ENCODE results near the gene MAGOH.
"Not testable (repeated sequence)": the region's sequence is repeated elsewhere in the genome, so short reads cannot be mapped to it uniquely, and the experiment has no call there.

MAGOH gene

GRCh38 chr1:53188099-53188498 lies 50.2 kb downstream of the MAGOH start:
- 93 to 96% methylated on average over 4 of the region's 4 CpGs for WGBS, 2 experiments

GRCh38 chr1:53187401-53187800 lies 50.9 kb downstream of the MAGOH start:
- no peak overlapping the region for H3K27ac ChIP-seq (ENCODE audit: insufficient read depth, low read depth, low read length, poor library complexity, severe bottlenecking)
- H3K9me3 ChIP-seq (ENCODE audit: control insufficient read depth, low read length): no peaks in the 10 kb centered on the region
- no peaks in the 10 kb centered on the region for H3K36me3 ChIP-seq (ENCODE audit: control insufficient read depth, insufficient read depth, low read length)
- H3K27me3 ChIP-seq (ENCODE audit: control insufficient read depth, insufficient read depth, low read length, poor library complexity, severe bottlenecking): no peaks in the 10 kb centered on the region
- WGBS, 2 experiments: 79 to 86% methylated on average over 1 of the region's 1 CpG
- no peaks in the 10 kb centered on the region for H3K4me1 ChIP-seq (ENCODE audit: control insufficient read depth, insufficient read depth, low read length)
- no peak overlapping the region for H3K4me3 ChIP-seq (ENCODE audit: insufficient read depth, low read depth, low read length)

More at GRCh38 chr1:53188099-53188498, 50.2 kb downstream of the MAGOH start:
- Histone ChIP-seq H3K4me1 (ENCODE audit: control insufficient read depth, insufficient read depth, low read length) (no peaks in the 10 kb centered on the region), H3K27ac (ENCODE audit: insufficient read depth, low read depth, low read length, poor library complexity, severe bottlenecking) (no peak overlapping the region), H3K36me3 (ENCODE audit: control insufficient read depth, insufficient read depth, low read length) (no peaks in the 10 kb centered on the region), H3K4me3 (ENCODE audit: insufficient read depth, low read depth, low read length) (no peak overlapping the region), H3K9me3 (ENCODE audit: control insufficient read depth, low read length) (no peaks in the 10 kb centered on the region), H3K27me3 (ENCODE audit: control insufficient read depth, insufficient read depth, low read length, poor library complexity, severe bottlenecking) (no peaks in the 10 kb centered on the region)

DNA sequence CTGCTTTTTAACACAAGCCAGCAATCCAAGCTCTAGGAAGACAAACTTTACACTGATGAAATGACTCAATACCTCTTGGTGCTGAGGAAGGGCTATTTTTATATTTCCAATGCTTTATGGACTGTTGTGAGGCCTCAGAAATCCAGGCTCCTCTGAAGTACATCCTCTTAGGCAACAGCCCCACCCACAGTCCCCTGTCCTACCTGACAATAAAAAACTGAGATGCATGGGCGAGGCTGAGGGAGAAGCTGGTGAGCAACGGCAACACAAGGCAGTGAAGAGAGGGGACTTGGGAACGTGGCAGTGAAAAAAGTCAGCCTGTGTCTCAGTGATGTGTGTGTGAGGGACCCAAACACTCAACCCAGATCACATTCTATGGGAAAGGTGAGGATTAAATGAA lies 51.8 kb downstream of the MAGOH start:
- 85 to 86% methylated on average over 3 of the region's 3 CpGs for WGBS, 2 experiments
- Histone ChIP-seq H3K27ac (ENCODE audit: insufficient read depth, low read depth, low read length, poor library complexity, severe bottlenecking) (no peak overlapping the region), H3K9me3 (ENCODE audit: control insufficient read depth, low read length) (no peaks in the 10 kb centered on the region), H3K4me3 (ENCODE audit: insufficient read depth, low read depth, low read length) (no peak overlapping the region), H3K27me3 (ENCODE audit: control insufficient read depth, insufficient read depth, low read length, poor library complexity, severe bottlenecking) (no peaks in the 10 kb centered on the region), H3K36me3 (ENCODE audit: control insufficient read depth, insufficient read depth, low read length) (no peaks in the 10 kb centered on the region), H3K4me1 (ENCODE audit: control insufficient read depth, insufficient read depth, low read length) (no peaks in the 10 kb centered on the region)

GRCh38 chr1:53185955-53186297 lies 52.4 kb downstream of the MAGOH start:
- not testable (repeated sequence) for H3K27ac ChIP-seq (ENCODE audit: insufficient read depth, low read depth, low read length, poor library complexity, severe bottlenecking); H3K9me3 ChIP-seq (ENCODE audit: control insufficient read depth, low read length); H3K36me3 ChIP-seq (ENCODE audit: control insufficient read depth, insufficient read depth, low read length); H3K27me3 ChIP-seq (ENCODE audit: control insufficient read depth, insufficient read depth, low read length, poor library complexity, severe bottlenecking); H3K4me3 ChIP-seq (ENCODE audit: insufficient read depth, low read depth, low read length); H3K4me1 ChIP-seq (ENCODE audit: control insufficient read depth, insufficient read depth, low read length)
- WGBS, 2 experiments: 83 to 88% methylated on average over 2 of the region's 2 CpGs

- Histone ChIP-seq H3K4me1 (ENCODE audit: control insufficient read depth, insufficient read depth, low read length) (no peaks in the 10 kb centered on the region), H3K27me3 (ENCODE audit: control insufficient read depth, insufficient read depth, low read length, poor library complexity, severe bottlenecking) (no peaks in the 10 kb centered on the region), H3K36me3 (ENCODE audit: control insufficient read depth, insufficient read depth, low read length) (no peaks in the 10 kb centered on the region), H3K9me3 (ENCODE audit: control insufficient read depth, low read length) (no peaks in the 10 kb centered on the region), H3K4me3 (ENCODE audit: insufficient read depth, low read depth, low read length) (no peak overlapping the region), H3K27ac (ENCODE audit: insufficient read depth, low read depth, low read length, poor library complexity, severe bottlenecking) (no peak overlapping the region)
- WGBS, 2 experiments: 86 to 88% methylated on average over 6 of the region's 6 CpGs
Observed at GRCh38 chr1:53183095-53183990, 55.0 kb downstream of the MAGOH start.

GRCh38 chr1:53182716-53183094 lies 55.6 kb downstream of the MAGOH start:
- Histone ChIP-seq H3K9me3 (ENCODE audit: control insufficient read depth, low read length) (no peaks in the 10 kb centered on the region), H3K27me3 (ENCODE audit: control insufficient read depth, insufficient read depth, low read length, poor library complexity, severe bottlenecking) (no peaks in the 10 kb centered on the region), H3K27ac (ENCODE audit: insufficient read depth, low read depth, low read length, poor library complexity, severe bottlenecking) (no peak overlapping the region), H3K4me3 (ENCODE audit: insufficient read depth, low read depth, low read length) (no peak overlapping the region), H3K4me1 (ENCODE audit: control insufficient read depth, insufficient read depth, low read length) (no peaks in the 10 kb centered on the region), H3K36me3 (ENCODE audit: control insufficient read depth, insufficient read depth, low read length) (no peaks in the 10 kb centered on the region)
- 90% methylated on average over 3 of the region's 3 CpGs for WGBS, 2 experiments

DNA sequence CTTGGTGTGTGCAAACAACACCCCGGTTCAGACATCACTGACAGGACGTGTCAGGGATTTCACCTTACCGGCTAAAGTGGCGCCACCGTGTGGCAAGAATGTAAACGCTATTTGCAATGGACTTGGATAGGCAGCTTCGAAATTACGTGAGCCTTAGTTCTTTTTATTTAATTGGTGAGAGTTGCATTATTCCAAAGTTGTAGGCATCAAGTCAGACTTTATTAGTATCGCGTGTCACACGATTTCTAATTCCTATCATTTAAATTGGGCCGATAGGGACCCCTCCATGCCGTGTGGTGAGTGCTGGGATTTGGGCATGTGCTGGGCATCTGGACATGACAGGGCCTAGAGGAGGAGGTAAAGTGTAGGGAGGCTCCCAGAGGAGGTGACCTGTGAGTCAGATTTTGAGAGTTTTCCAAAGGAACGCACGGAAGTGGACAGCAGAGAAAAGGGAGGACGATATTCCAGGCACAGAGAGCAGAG lies 56.2 kb downstream of the MAGOH start:
- Histone ChIP-seq H3K27ac (ENCODE audit: insufficient read depth, low read depth, low read length, poor library complexity, severe bottlenecking) (no peak overlapping the region), H3K27me3 (ENCODE audit: control insufficient read depth, insufficient read depth, low read length, poor library complexity, severe bottlenecking) (no peaks in the 10 kb centered on the region), H3K4me1 (ENCODE audit: control insufficient read depth, insufficient read depth, low read length) (no peaks in the 10 kb centered on the region), H3K36me3 (ENCODE audit: control insufficient read depth, insufficient read depth, low read length) (no peaks in the 10 kb centered on the region), H3K9me3 (ENCODE audit: control insufficient read depth, low read length) (no peaks in the 10 kb centered on the region), H3K4me3 (ENCODE audit: insufficient read depth, low read depth, low read length) (no peak overlapping the region)
- 35 to 41% methylated on average over 16 of the region's 16 CpGs for whole genome bisulfite sequencing, 2 experiments

DNA sequence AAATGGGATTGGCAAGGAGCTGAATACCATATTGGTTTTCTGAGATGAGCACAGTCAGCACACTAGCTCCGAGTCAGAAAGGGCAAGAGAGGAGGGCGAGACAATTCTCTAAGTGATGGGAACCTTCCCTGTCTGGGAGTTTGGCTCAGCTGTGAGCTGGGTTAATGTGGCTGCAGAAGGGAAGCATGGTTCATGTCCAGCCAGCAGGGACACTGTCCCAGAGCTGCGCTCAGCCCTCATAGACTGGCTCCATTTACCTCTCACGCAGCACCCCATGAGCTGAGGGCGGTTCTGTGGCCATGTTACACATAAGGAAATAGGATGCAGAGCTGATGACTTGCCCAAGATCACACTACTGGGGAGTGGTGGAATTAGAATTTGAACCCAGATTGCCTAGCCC lies 57.4 kb downstream of the MAGOH start:
- H3K36me3 ChIP-seq (ENCODE audit: control insufficient read depth, insufficient read depth, low read length): no peaks in the 10 kb centered on the region
- 93 to 97% methylated on average over 5 of the region's 5 CpGs for WGBS, 2 experiments

DNA sequence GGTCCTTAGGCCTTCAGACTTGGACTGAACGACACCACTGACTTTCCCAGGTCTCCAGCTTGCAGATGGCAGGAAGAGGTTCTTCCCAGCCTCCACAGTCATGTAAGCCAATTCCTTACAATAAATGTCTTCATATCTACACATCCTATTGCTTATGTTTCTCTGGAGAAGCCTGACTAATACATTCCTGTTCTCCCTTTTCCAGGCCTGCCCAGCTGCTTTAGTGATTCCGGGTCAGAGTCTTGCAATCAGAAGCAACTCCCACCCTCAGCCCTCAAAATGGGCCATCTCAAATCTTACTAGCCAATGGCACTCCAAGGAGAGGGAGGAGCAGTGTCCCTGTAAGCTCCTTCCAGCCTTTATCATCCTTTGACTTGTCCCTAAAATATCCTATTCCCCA lies 58.1 kb downstream of the MAGOH start:
- peaks cover 6% of the 10 kb centered on the region for H3K4me1 ChIP-seq (ENCODE audit: control insufficient read depth, insufficient read depth, low read length)
- 94 to 96% methylated on average over 2 of the region's 2 CpGs for WGBS, 2 experiments

More for the DNA sequence above, 57.4 kb downstream of the MAGOH start:
- Histone ChIP-seq H3K4me3 (ENCODE audit: insufficient read depth, low read depth, low read length) (no peak overlapping the region), H3K27me3 (ENCODE audit: control insufficient read depth, insufficient read depth, low read length, poor library complexity, severe bottlenecking) (no peaks in the 10 kb centered on the region), H3K27ac (ENCODE audit: insufficient read depth, low read depth, low read length, poor library complexity, severe bottlenecking) (no peak overlapping the region), H3K9me3 (ENCODE audit: control insufficient read depth, low read length) (no peaks in the 10 kb centered on the region), H3K4me1 (ENCODE audit: control insufficient read depth, insufficient read depth, low read length) (peaks cover under 1% of the 10 kb centered on the region)

More for the DNA sequence above, 58.1 kb downstream of the MAGOH start:
- Histone ChIP-seq H3K9me3 (ENCODE audit: control insufficient read depth, low read length) (no peaks in the 10 kb centered on the region), H3K27me3 (ENCODE audit: control insufficient read depth, insufficient read depth, low read length, poor library complexity, severe bottlenecking) (no peaks in the 10 kb centered on the region), H3K36me3 (ENCODE audit: control insufficient read depth, insufficient read depth, low read length) (no peaks in the 10 kb centered on the region), H3K4me3 (ENCODE audit: insufficient read depth, low read depth, low read length) (no peak overlapping the region), H3K27ac (ENCODE audit: insufficient read depth, low read depth, low read length, poor library complexity, severe bottlenecking) (no peak overlapping the region)

Measured in ectodermal cell (in vitro differentiated cells).